Smooth muscle cell (in vitro differentiated cells): Measurements from ENCODE around the gene BCAS4. TPM values are rescaled to one million over a fixed set of nuclear protein-coding genes. Genes with fewer than 3 reads are reported as not detected.

Source experiments
- DNase-seq: peaks from one replicate; lab custom pipeline; 2025; ENCODE audit not compliant: unreplicated experiment; lab: John Stamatoyannopoulos, UW
- H2AFZ ChIP-seq: fragments of 200-600 bp; sonication (generic); 2 replicates; pipeline ENCODE4 v1.6.0; 2016; ENCODE audit warnings: antibody characterized with exemption, low read depth, mild to moderate bottlenecking
- H3F3A ChIP-seq: fragments of 200-600 bp; sonication (generic); 2 replicates; pipeline ENCODE4 v1.6.0; 2017; ENCODE audit warnings: antibody characterized with exemption, low read depth
- H3K27ac ChIP-seq: fragments of 200-600 bp; sonication (generic); 2 replicates; pipeline ENCODE4 v1.5.1; 2016; ENCODE audit warnings: low read depth, mild to moderate bottlenecking
- H3K27me3 ChIP-seq: fragments of 200-600 bp; sonication (generic); 2 replicates; pipeline ENCODE4 v1.6.1; 2016; ENCODE audit warnings: low read depth, mild to moderate bottlenecking
- H3K36me3 ChIP-seq: fragments of 200-600 bp; sonication (generic); 2 replicates; pipeline ENCODE4 v1.5.1; 2016; ENCODE audit warnings: low read depth
- H3K4me1 ChIP-seq: fragments of 200-600 bp; sonication (generic); 2 replicates; pipeline ENCODE4 v1.5.1; 2016; ENCODE audit warnings: low read depth
- H3K4me2 ChIP-seq: fragments of 200-600 bp; sonication (generic); 2 replicates; pipeline ENCODE4 v1.6.0; 2016; ENCODE audit warnings: mild to moderate bottlenecking
- H3K4me3 ChIP-seq: fragments of 200-600 bp; sonication (generic); 2 replicates; pipeline ENCODE4 v1.5.1; 2016; ENCODE audit warnings: mild to moderate bottlenecking
- H3K79me2 ChIP-seq: fragments of 200-600 bp; sonication (generic); 2 replicates; pipeline ENCODE4 v1.6.0; 2016; ENCODE audit warnings: low read depth, mild to moderate bottlenecking
- H3K9ac ChIP-seq: fragments of 200-600 bp; sonication (generic); 2 replicates; pipeline ENCODE4 v1.6.0; 2016; ENCODE audit warnings: low read depth
- H3K9me3 ChIP-seq: fragments of 200-600 bp; sonication (generic); replicated peaks from 2 replicates; pipeline ENCODE4 v1.5.1; 2016; ENCODE audit warnings: low read depth
- H4K20me1 ChIP-seq: fragments of 200-600 bp; sonication (generic); 2 replicates; pipeline ENCODE4 v1.6.0; 2016; ENCODE audit warnings: low read depth
- CTCF ChIP-seq: fragments of 200-600 bp; sonication (generic); IDR thresholded peaks from 2 replicates; pipeline ENCODE4 v1.5.1; 2017; ENCODE audit warnings: borderline replicate concordance, mild to moderate bottlenecking, antibody characterized with exemption; ENCODE audit not compliant: insufficient read depth, poor library complexity, severe bottlenecking
- WGBS: methylation state at CpG from one replicate; pipeline ENCODE4 v1.1.7; 2016; ENCODE audit warnings: low lambda C conversion rate; 5-methylcytosine and 5-hydroxymethylcytosine counted together
- polyA plus RNA-seq: library from polyadenylated mRNA; unstranded; fragments of >200 nt; fragmentation: Nextera tagmentation; extraction: Ambion mirVana; gene quantifications from 2 replicates; pipeline ENCODE4 v1.2.1, GENCODE V29; 2016
- total RNA-seq: library from RNA; depleted of rRNA; stranded (reverse); fragments of >200 nt; gene quantifications from 2 replicates; pipeline ENCODE4 v1.2.3, GENCODE V29; 2014

The BCAS4 gene
- total and polyA plus RNA-seq, 2 experiments from 2014 or later, result 5.3 to 14.1 TPM

DNA sequence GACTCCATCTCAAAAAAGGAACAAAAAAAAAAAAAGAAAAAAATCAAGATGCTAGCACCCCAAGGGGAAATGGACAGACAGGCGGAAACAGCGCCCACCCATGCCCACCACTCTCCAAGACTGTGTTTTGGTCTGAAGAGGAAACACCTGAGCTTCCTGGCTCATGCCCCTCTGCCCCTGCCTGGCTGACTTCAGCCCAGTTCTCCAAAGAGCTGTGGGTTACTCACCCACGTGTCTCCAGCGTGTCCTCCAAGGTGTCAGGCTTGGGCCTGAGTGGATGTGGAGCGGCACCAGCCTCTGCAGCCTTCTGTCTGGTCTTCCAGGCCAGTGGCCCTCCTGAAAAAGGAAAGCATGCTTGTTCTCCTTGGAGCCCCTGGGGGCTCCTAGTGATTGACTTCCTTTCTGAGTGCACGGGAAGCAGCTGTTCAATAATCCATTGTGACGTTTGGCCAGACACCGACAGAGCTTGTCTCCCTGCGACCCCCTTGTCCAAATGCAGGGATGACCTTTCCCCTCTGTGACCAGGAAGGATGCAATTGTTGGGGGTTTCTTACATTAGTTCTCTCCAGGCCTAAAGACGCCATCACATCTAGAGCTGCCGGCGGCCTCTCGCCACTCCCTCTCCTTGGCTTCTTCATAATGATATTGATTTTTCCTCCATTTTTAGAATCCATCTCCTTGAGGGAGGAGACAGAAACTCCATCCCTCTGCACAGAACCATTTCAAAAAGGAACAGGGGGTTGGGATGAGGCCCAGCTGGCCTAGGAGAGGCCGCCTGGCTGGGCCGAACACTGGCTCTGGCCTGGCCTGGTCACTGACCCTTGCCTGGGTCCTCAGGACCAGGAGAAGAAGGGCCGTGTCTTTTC lies 77.9 kb downstream of the BCAS4 start:
- Histone ChIP-seq H3K4me1 (peaks cover 16% of the 10 kb centered on the region), H2AFZ (no peak overlapping the region), H3K9me3 (no peaks in the 10 kb centered on the region), H3K4me2 (no peak overlapping the region), H4K20me1 (no peaks in the 10 kb centered on the region), H3K27me3 (no peaks in the 10 kb centered on the region), H3K36me3 (no peaks in the 10 kb centered on the region), H3K9ac (no peak overlapping the region), H3K79me2 (no peaks in the 10 kb centered on the region), H3F3A (no peaks in the 10 kb centered on the region), H3K27ac (no peak overlapping the region), H3K4me3 (no peak overlapping the region)
- no peak for DNase-seq
- 86% methylated on average over 16 of the region's 16 CpGs for WGBS
- no peak for TF ChIP-seq CTCF

DNA sequence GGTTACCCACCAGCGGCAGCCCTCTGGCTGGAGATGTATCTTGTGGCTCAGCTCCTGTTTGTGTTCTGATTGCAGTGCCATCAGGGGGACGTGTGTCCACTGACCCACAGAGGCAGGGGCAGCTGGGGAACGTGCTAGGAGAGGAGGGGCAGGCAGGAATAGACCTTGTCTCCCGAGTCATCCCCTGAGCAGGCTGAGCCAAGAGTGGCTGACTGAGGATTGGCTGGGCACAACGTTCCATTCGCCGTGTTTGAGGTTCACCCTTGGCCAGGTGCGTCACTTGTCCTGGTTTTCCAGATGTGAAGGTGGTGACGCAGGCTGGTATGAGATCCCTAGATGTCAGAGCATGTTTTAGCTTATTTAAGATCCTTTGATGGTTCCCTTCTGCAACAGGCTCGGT lies 78.7 kb downstream of the BCAS4 start:
- Histone ChIP-seq H3K4me2 (no peak overlapping the region), H2AFZ (no peak overlapping the region), H3K27me3 (no peaks in the 10 kb centered on the region), H3K9me3 (no peaks in the 10 kb centered on the region), H3F3A (no peaks in the 10 kb centered on the region), H3K36me3 (no peaks in the 10 kb centered on the region), H3K27ac (no peak overlapping the region), H4K20me1 (no peaks in the 10 kb centered on the region), H3K9ac (no peak overlapping the region), H3K4me1 (peaks cover 16% of the 10 kb centered on the region), H3K4me3 (no peak overlapping the region), H3K79me2 (no peaks in the 10 kb centered on the region)
- no peak for TF ChIP-seq CTCF
- 95% methylated on average over 10 of the region's 10 CpGs for WGBS
- no peak for DNase-seq

DNA sequence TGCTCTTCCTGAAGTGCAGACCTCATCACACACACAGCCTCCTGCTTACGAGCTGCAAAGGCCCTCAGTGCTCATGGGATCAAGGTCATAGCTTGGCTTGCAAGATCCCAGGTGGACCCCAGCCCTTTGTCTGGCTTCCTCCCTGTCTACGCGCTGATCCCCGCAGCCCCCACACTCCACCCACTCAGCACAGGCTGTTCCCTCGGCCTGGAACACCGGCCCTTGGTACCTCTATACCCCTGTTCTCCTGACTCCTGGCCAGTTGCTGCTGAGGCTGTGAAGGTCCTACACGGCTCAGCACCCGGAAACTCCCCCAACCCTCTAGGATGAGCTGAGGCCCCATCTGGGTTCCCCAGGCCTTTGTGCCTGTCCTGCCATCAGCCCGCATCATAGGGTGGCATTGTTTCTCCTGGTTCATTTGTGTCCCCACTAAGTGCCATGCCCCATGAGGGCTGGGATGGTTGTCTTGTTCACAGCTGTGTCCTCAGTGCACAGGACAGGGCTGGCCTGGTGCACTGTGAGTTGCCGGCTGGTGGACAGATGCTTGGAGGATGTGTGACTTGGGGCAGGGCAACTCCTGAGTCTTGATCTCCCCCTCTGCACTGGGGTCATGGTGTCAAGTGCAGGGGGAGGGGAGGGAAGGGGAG lies 79.4 kb downstream of the BCAS4 start:
- peaks cover 16% of the 10 kb centered on the region for H3K4me1 ChIP-seq
- H3K27ac ChIP-seq, result no peak overlapping the region
- H3F3A ChIP-seq, result no peaks in the 10 kb centered on the region
- 96% methylated on average over 10 of the region's 10 CpGs for WGBS
- TF ChIP-seq CTCF, result no peak
- no peaks in the 10 kb centered on the region for H3K27me3 ChIP-seq
- no peak overlapping the region for H3K9ac ChIP-seq
- H3K36me3 ChIP-seq, result no peaks in the 10 kb centered on the region
- no peak overlapping the region for H2AFZ ChIP-seq
- no peak for DNase-seq
- H3K4me3 ChIP-seq, result no peak overlapping the region
- no peaks in the 10 kb centered on the region for H3K79me2 ChIP-seq
- no peaks in the 10 kb centered on the region for H3K9me3 ChIP-seq
- no peak overlapping the region for H3K4me2 ChIP-seq
- H4K20me1 ChIP-seq, result no peaks in the 10 kb centered on the region
